HepG2 (cell line): ENCODE measurements around the gene JADE3. TPM values are rescaled to one million over a fixed set of nuclear protein-coding genes. Genes with fewer than 3 reads are reported as not detected.

Source experiments
- ATAC-seq: fragments of 200-7000 bp; cut with Tn5 transposase; 3 replicates; pipeline ENCODE4 v1.9.1; 2020; ENCODE audit warnings: mild to moderate bottlenecking, moderate library complexity
- BruUV-seq: library from RNA; stranded (reverse); fragments of 400-500 nt; replicated peaks from 2 replicates; lab custom pipeline; 2021; lab: Mats Ljungman, UMichigan
- CTCF ChIA-PET: fragments of 300-600 bp; formaldehyde crosslinking; extraction: SDS; loops from one replicate; lab custom pipeline; 2021; ENCODE audit warnings: low total read pairs, inconsistent platforms, low intra/inter-chr PET ratio; lab: Yijun Ruan, JAX
- POLR2A ChIA-PET: fragments of 350-600 bp; sonication (Branson Sonifier 250); formaldehyde crosslinking; loops from one replicate; lab custom pipeline; 2020; ENCODE audit warnings: antibody characterized with exemption, inconsistent platforms; lab: Yijun Ruan, JAX
- DNase-seq: peaks from one replicate; pipeline ENCODE4 v3.0.0-alpha.2; 2015; ENCODE audit warnings: low spot score
- FAIRE-seq: peaks from 3 replicates; lab custom pipeline; 2011; peaks lifted over from hg19 to GRCh38; lab: Jason Lieb, UNC
- H2AFZ ChIP-seq: one replicate; pipeline ENCODE4 v1.6.1; 2011; ENCODE audit warnings: low read length, inconsistent platforms
- H3K27ac ChIP-seq: fragments of 300-600 bp; 3 replicates; pipeline ENCODE4 v1.8.0; 2011; ENCODE audit warnings: mixed run types, mild to moderate bottlenecking, mixed read lengths, low read length, inconsistent platforms; ENCODE audit not compliant: insufficient read depth; ENCODE audit errors: extremely low read length
- H3K27me3 ChIP-seq, 2 experiments: fragments of 200-600 bp in 1 of 2; 2 replicates in 1 of 2; 3 replicates in 1 of 2; pipeline versions ENCODE4 v1.6.0 to v1.8.0; 2011; ENCODE audit warnings: low read length in 2 of 2, mild to moderate bottlenecking in 2 of 2, moderate library complexity in 2 of 2, inconsistent platforms in 1 of 2; ENCODE audit not compliant: insufficient read depth in 2 of 2, control insufficient read depth in 1 of 2
- H3K36me3 ChIP-seq, 2 experiments: fragments of 200-600 bp in 1 of 2; replicated peaks in 1 of 2; 2 replicates in 1 of 2; 3 replicates in 1 of 2; pipeline versions ENCODE4 v1.5.1 to v1.8.0; 2011; ENCODE audit warnings: low read length in 2 of 2, inconsistent platforms in 1 of 2; ENCODE audit not compliant: insufficient read depth in 2 of 2, control insufficient read depth in 1 of 2
- H3K4me1 ChIP-seq: 2 replicates; pipeline ENCODE4 v1.5.1; 2012; ENCODE audit warnings: low read length, inconsistent platforms; ENCODE audit not compliant: insufficient read depth
- H3K4me2 ChIP-seq: 2 replicates; pipeline ENCODE4 v1.6.0; 2011; ENCODE audit warnings: low read depth, low read length, inconsistent platforms
- H3K4me3 ChIP-seq, 3 experiments: fragments of 200-600 bp in 1 of 3; sonication (generic), shearing (Covaris generic) in 1 of 3; replicated peaks in 1 of 3; 2 replicates each; pipeline ENCODE4 v1.5.1; 2011 to 2016; ENCODE audit warnings: low read length in 3 of 3, inconsistent platforms in 2 of 3, low read depth in 2 of 3, mild to moderate bottlenecking in 2 of 3, control low read depth in 1 of 3, mixed read lengths in 1 of 3; ENCODE audit not compliant: insufficient read depth in 1 of 3
- H3K79me2 ChIP-seq: one replicate; pipeline ENCODE4 v1.6.1; 2011; ENCODE audit warnings: low read length, inconsistent platforms; ENCODE audit not compliant: insufficient read depth
- H3K9ac ChIP-seq: 2 replicates; pipeline ENCODE4 v1.6.0; 2011; ENCODE audit warnings: mild to moderate bottlenecking, low read depth, low read length, inconsistent platforms; ENCODE audit not compliant: insufficient read depth
- H3K9me3 ChIP-seq: 2 replicates; pipeline ENCODE4 v1.5.1; 2012; ENCODE audit warnings: mild to moderate bottlenecking, low read length
- H4K20me1 ChIP-seq: 2 replicates; pipeline ENCODE4 v1.6.0; 2011; ENCODE audit warnings: inconsistent platforms, mild to moderate bottlenecking, low read length, moderate library complexity; ENCODE audit not compliant: insufficient read depth
- EHMT2 ChIP-seq: fragments of 200-600 bp; sonication (generic); IDR thresholded peaks from 2 replicates; pipeline ENCODE4 v1.7.0; 2017; ENCODE audit warnings: antibody characterized with exemption, low read depth, low read length, borderline replicate concordance
- ETV6 ChIP-seq: sonication (generic); formaldehyde crosslinking; conservative IDR thresholded peaks from 2 replicates; pipeline ENCODE4 v1.4.0; 2020; ENCODE audit warnings: missing genetic modification reagents
- FOXK2 ChIP-seq: fragments of 450-650 bp; IDR thresholded peaks from 2 replicates; pipeline ENCODE4 v1.6.1; 2016
- MIER3 ChIP-seq: IDR thresholded peaks from 2 replicates; pipeline ENCODE4 v1.6.1; 2016; ENCODE audit warnings: missing compliant biosample characterization, borderline replicate concordance
- POLR2AphosphoS5 ChIP-seq: IDR thresholded peaks from 2 replicates; pipeline ENCODE4 v1.6.1; 2012; ENCODE audit warnings: low read depth, low read length
- RFX5 ChIP-seq: IDR thresholded peaks from 2 replicates; pipeline ENCODE4 v1.6.1; 2011; ENCODE audit warnings: low read depth, low read length, improper control_type of control experiment
- ZBTB38 ChIP-seq: sonication (generic); formaldehyde crosslinking; IDR thresholded peaks from 2 replicates; pipeline ENCODE4 v1.5.1; 2020; ENCODE audit warnings: mild to moderate bottlenecking, missing genetic modification reagents
- ZNF205 ChIP-seq: IDR thresholded peaks from 2 replicates; pipeline ENCODE4 v1.6.1; 2018; ENCODE audit warnings: missing biosample characterization, missing genetic modification reagents
- ZNF230 ChIP-seq: sonication (generic); formaldehyde crosslinking; IDR thresholded peaks from 2 replicates; pipeline ENCODE4 v1.4.0; 2020; ENCODE audit warnings: mild to moderate bottlenecking, missing genetic modification reagents
- ZNF501 ChIP-seq: sonication (generic); formaldehyde crosslinking; IDR thresholded peaks from 2 replicates; pipeline ENCODE4 v1.5.1; 2020; ENCODE audit warnings: mild to moderate bottlenecking, moderate library complexity, missing genetic modification reagents
- ZNF550 ChIP-seq: sonication (generic); formaldehyde crosslinking; IDR thresholded peaks from 2 replicates; pipeline ENCODE4 v1.4.0; 2020; ENCODE audit warnings: mild to moderate bottlenecking, missing genetic modification reagents, borderline replicate concordance
- ZNF713 ChIP-seq: sonication (generic); formaldehyde crosslinking; IDR thresholded peaks from 2 replicates; pipeline ENCODE4 v1.4.0; 2020; ENCODE audit warnings: mild to moderate bottlenecking, missing genetic modification reagents
- ZNF879 ChIP-seq: sonication (generic); formaldehyde crosslinking; IDR thresholded peaks from 2 replicates; pipeline ENCODE4 v1.8.1; 2023; ENCODE audit warnings: missing genetic modification reagents
- ZSCAN20 ChIP-seq: sonication (generic); formaldehyde crosslinking; IDR thresholded peaks from 2 replicates; pipeline ENCODE4 v1.4.0; 2020; ENCODE audit warnings: missing genetic modification reagents, mild to moderate bottlenecking, borderline replicate concordance
- WGBS: methylation state at CpG from one replicate; pipeline ENCODE4 v1.1.6; 2017; ENCODE audit warnings: low lambda C conversion rate; 5-methylcytosine and 5-hydroxymethylcytosine counted together
- in situ Hi-C: cut with HindIII; loops from 2 replicates; pipeline ENCODE4 v1.10.0; 2017; ENCODE audit warnings: low pct_unique_long_range_greater_than_20kb; ENCODE audit not compliant: extremely low pct_ligation_motif_present
- intact Hi-C: fragments of 100-400 bp; cut with micrococcal nuclease; formaldehyde crosslinking; loops from one replicate; pipeline ENCODE4 v1.10.0; 2022; ENCODE audit not compliant: unreplicated experiment
- polyA plus RNA-seq, 8 experiments: library from polyadenylated mRNA; depleted of rRNA in 3 of 8; stranded (reverse) in 7 of 8; unstranded in 1 of 8; fragments of >200 nt; fragmentation: Illumina TruSeq in 4 of 8; extraction: Trizol in 4 of 8; gene quantifications; 2 replicates each; pipeline versions ENCODE4 v1.2.1 to v1.2.3, GENCODE V29; 2011 to 2016; ENCODE audit warnings: low read depth in 4 of 8, missing spikeins in 1 of 8, mixed read lengths in 1 of 8; ENCODE audit not compliant: insufficient read depth in 1 of 8
- total RNA-seq, 5 experiments: library from RNA; depleted of rRNA; stranded (reverse); fragments of >200 nt; fragmentation: Illumina TruSeq; extraction: Trizol; gene quantifications; 2 replicates each; pipeline ENCODE4 v1.2.3, GENCODE V29; 2016; ENCODE audit warnings: low read depth in 1 of 5
- TF ChIP-seq, protein P1 (sequence below): sonication (generic); formaldehyde crosslinking; IDR thresholded peaks from 2 replicates; pipeline ENCODE4 v1.8.0; 2022; ENCODE audit warnings: mild to moderate bottlenecking, missing genetic modification reagents; ENCODE audit not compliant: insufficient replicate concordance
- TF ChIP-seq, protein P2 (sequence below): sonication (generic); formaldehyde crosslinking; IDR thresholded peaks from 2 replicates; pipeline ENCODE4 v1.4.0; 2020; ENCODE audit warnings: missing genetic modification reagents, borderline replicate concordance

Gene JADE3
- total and polyA plus RNA-seq, 2 of the 13 experiments (the other 11 are each of a cell fraction or from before 2014, with no cell fraction given) = 7.7 to 7.8 TPM

DNA sequence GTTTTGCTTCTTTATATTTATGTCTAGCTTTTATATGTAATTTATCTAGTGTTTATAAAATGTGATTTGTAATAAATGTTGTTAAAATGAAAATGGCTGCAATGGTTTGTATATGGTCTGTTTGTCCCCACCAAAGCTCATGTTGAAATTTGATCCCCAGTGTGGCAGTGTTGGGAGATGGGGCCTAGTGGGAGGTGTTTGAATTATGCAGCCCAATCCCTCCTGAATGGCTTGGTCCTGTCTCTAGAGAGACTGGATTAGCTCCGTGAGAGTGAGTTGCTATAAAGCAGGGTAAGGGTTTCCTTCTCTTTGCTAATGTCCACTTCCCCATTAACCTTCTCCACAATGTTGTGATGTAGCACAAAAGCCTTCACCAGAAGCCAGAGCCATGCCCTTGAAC, 30.0 kb upstream of the JADE3 start:
- H3K4me2 ChIP-seq = no peak overlapping the region
- H3K36me3 ChIP-seq = no peaks in the 10 kb centered on the region
- in situ Hi-C loops = no loop called here
- DNase-seq = no peak
- BruUV-seq = no TSS peak
- no peaks in the 10 kb centered on the region for H3K9me3 ChIP-seq
- no peak overlapping the region for H3K4me3 ChIP-seq
- H3K4me1 ChIP-seq = no peaks in the 10 kb centered on the region
- ATAC-seq = no peak
- no peak overlapping the region for H3K9ac ChIP-seq
- whole genome bisulfite sequencing = no CpG with 5 or more reads among the region's 1 CpG
- ChIA-PET POLR2A (no interaction called here), CTCF (no interaction called here)
- intact Hi-C loops = no loop called here
- no peaks in the 10 kb centered on the region for H3K27me3 ChIP-seq
- no peaks in the 10 kb centered on the region for H4K20me1 ChIP-seq
- no peaks in the 10 kb centered on the region for H3K79me2 ChIP-seq
- FAIRE-seq = no peak
- H3K27ac ChIP-seq = no peak overlapping the region
- TF ChIP-seq, protein P1, sequence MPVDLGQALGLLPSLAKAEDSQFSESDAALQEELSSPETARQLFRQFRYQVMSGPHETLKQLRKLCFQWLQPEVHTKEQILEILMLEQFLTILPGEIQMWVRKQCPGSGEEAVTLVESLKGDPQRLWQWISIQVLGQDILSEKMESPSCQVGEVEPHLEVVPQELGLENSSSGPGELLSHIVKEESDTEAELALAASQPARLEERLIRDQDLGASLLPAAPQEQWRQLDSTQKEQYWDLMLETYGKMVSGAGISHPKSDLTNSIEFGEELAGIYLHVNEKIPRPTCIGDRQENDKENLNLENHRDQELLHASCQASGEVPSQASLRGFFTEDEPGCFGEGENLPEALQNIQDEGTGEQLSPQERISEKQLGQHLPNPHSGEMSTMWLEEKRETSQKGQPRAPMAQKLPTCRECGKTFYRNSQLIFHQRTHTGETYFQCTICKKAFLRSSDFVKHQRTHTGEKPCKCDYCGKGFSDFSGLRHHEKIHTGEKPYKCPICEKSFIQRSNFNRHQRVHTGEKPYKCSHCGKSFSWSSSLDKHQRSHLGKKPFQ (CRISPR knock-in tag) = no peak
- TF ChIP-seq ZBTB38 (CRISPR knock-in tag) = no peak
- no peak for TF ChIP-seq ZNF713 (CRISPR knock-in tag)
- TF ChIP-seq MIER3 (CRISPR knock-in tag) = no peak
- TF ChIP-seq ZSCAN20 (CRISPR knock-in tag) = no peak
- TF ChIP-seq POLR2AphosphoS5 = no peak
- H2AFZ ChIP-seq = no peak overlapping the region

DNA sequence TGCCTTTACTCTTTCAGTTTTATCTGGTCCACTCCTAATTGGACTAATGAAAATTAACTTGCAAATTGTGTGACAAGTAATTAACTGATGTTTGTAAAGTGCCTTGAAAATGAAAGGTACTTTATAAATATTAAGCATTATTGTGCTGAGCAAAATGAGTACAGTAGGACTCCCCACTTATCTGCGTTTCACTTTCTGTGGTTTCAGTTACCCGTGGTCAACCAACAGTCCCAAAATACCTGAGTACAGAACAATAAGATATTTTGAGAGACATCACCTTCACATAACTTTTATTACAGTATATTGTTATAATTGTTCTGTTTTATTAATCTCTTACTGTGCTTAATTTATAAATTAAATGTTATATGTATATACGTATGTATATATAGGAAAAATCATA, 27.4 kb upstream of the JADE3 start:
- no peak overlapping the region for H3K4me3 ChIP-seq
- no peak overlapping the region for H2AFZ ChIP-seq
- no peaks in the 10 kb centered on the region for H3K79me2 ChIP-seq
- no peaks in the 10 kb centered on the region for H3K4me1 ChIP-seq
- no TSS peak for BruUV-seq
- in situ Hi-C loops (no loop called here), intact Hi-C loops (no loop called here)
- H3K4me2 ChIP-seq = no peak overlapping the region
- H3K9me3 ChIP-seq = no peaks in the 10 kb centered on the region
- CTCF ChIA-PET = no interaction called here
- no peaks in the 10 kb centered on the region for H4K20me1 ChIP-seq
- no peaks in the 10 kb centered on the region for H3K27me3 ChIP-seq
- H3K27ac ChIP-seq = no peak overlapping the region
- ATAC-seq = no peak
- no peak overlapping the region for H3K9ac ChIP-seq
- POLR2A ChIA-PET = no interaction called here
- no peaks in the 10 kb centered on the region for H3K36me3 ChIP-seq
- DNase-seq = no peak
- 95% methylated on average over 3 of the region's 3 CpGs for WGBS
- no peak for FAIRE-seq
- no peak for TF ChIP-seq EHMT2
- TF ChIP-seq ZNF501 (CRISPR knock-in tag) = no peak
- TF ChIP-seq, protein P2, sequence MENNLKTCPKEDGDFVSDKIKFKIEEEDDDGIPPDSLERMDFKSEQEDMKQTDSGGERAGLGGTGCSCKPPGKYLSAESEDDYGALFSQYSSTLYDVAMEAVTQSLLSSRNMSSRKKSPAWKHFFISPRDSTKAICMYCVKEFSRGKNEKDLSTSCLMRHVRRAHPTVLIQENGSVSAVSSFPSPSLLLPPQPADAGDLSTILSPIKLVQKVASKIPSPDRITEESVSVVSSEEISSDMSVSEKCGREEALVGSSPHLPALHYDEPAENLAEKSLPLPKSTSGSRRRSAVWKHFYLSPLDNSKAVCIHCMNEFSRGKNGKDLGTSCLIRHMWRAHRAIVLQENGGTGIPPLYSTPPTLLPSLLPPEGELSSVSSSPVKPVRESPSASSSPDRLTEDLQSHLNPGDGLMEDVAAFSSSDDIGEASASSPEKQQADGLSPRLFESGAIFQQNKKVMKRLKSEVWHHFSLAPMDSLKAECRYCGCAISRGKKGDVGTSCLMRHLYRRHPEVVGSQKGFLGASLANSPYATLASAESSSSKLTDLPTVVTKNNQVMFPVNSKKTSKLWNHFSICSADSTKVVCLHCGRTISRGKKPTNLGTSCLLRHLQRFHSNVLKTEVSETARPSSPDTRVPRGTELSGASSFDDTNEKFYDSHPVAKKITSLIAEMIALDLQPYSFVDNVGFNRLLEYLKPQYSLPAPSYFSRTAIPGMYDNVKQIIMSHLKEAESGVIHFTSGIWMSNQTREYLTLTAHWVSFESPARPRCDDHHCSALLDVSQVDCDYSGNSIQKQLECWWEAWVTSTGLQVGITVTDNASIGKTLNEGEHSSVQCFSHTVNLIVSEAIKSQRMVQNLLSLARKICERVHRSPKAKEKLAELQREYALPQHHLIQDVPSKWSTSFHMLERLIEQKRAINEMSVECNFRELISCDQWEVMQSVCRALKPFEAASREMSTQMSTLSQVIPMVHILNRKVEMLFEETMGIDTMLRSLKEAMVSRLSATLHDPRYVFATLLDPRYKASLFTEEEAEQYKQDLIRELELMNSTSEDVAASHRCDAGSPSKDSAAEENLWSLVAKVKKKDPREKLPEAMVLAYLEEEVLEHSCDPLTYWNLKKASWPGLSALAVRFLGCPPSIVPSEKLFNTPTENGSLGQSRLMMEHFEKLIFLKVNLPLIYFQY (CRISPR knock-in tag) = no peak
- TF ChIP-seq FOXK2 = no peak
- TF ChIP-seq ZNF550 = no peak
- no peak for TF ChIP-seq ETV6 (CRISPR knock-in tag)
- TF ChIP-seq ZNF879 = no peak
- no peak for TF ChIP-seq ZNF230 (CRISPR knock-in tag)
- TF ChIP-seq RFX5 = no peak
- no peak for TF ChIP-seq ZNF205 (CRISPR knock-in tag)
